ENCODE data around the gene UBR4. TPM values are rescaled to one million over a fixed set of nuclear protein-coding genes. Genes with fewer than 3 reads are reported as not detected.

The UBR4 gene
- total and polyA plus RNA-seq, 2 of the 8 experiments (the other 6 are each of a cell fraction or from before 2014, with no cell fraction given) = 139 to 152 TPM

DNA sequence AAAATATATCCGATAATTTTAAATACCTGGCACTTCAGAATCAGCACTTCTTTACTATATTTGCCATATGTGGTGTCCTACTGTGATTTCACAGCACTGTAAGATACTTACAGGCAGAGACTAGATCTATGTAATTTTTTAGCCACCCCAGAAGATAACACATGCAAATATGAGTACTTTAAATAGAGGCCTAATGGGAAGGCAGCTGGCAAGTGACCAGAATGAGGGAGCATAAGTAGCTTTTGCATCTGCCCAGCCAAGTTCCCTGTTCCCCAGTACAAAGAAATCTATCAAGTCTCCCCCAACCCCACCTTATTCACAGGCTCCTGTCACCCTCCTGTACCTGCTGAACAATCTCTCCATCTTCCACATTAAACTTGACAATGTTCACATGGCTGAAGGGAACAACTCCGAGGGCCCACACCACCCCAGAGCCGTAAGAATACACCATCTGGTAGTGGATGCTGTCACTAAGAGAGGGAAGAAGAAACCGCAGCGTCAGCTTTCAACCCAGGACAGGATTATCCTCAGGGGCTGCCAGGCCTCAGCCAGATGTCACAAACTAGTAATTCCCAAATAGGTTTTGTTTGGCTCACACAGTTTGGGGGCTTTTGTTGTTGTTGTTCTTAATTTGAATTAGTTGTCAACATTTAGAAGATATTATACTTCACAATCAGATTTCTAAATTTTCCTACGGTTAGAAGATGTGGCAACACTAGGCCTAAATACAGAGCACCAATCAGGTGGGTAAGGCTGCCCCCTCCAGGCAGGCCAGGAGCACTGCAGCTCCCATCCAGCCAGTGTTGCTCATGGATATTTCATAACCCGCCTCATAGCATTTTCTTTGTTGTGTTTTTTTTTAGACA, 30.8 kb upstream of the UBR4 start:
- H2BK20ac ChIP-seq (ENCODE audit: low read length) = no peak overlapping the region
- POLR2A ChIA-PET (ENCODE audit: partially characterized antibody) = interaction anchor here (1.3 to 2.3 kb wide), 2 partner anchors 11 to 30 kb away, joined by 5 to 14 read pairs; partner anchors contain the start of genes EMC1 and MRTO4

More for the DNA sequence above, 30.8 kb upstream of the UBR4 start:
- no peak overlapping the region for H2BK5ac ChIP-seq (ENCODE audit: low read depth, low read length)
- FAIRE-seq (no peak), DNase-seq (ENCODE audit: low read depth in 1 of 2, low spot score in 2 of 2) (peak in 1 of 2 experiments; percentile 67)
- no peaks in the 10 kb centered on the region for H3K27me3 ChIP-seq (replicated peaks in 1 of 4; ENCODE audit: control insufficient read depth in 3 of 4, extremely low read depth in 1 of 4, insufficient read depth in 3 of 4, low read length in 3 of 4)
- H4K91ac ChIP-seq (replicated peaks; ENCODE audit: insufficient read length, low read length) = no peak overlapping the region
- no peaks in the 10 kb centered on the region for H3K9me3 ChIP-seq (ENCODE audit: insufficient read depth in 2 of 2, low read depth in 1 of 2, low read length in 1 of 2)
- H3K23me2 ChIP-seq (ENCODE audit: low read depth, low read length) = no peaks in the 10 kb centered on the region
- H3K4me2 ChIP-seq (ENCODE audit: insufficient read depth in 1 of 2, low read depth in 2 of 2, low read length in 2 of 2) = no peak overlapping the region
- no peak overlapping the region for H3K9ac ChIP-seq (replicated peaks in 1 of 4; ENCODE audit: extremely low read depth in 1 of 4, low read depth in 3 of 4, low read length in 3 of 4)
- H2BK15ac ChIP-seq (ENCODE audit: low read length) = no peak overlapping the region
- no peaks in the 10 kb centered on the region for H3K79me2 ChIP-seq (ENCODE audit: control insufficient read depth in 1 of 2, insufficient read depth in 2 of 2, low read length in 2 of 2)
- no peak overlapping the region for H3K27ac ChIP-seq (ENCODE audit: low read depth, low read length)
- no peak overlapping the region for H3K23ac ChIP-seq (ENCODE audit: insufficient read length)
- no peak overlapping the region for H3K4ac ChIP-seq (replicated peaks; ENCODE audit: insufficient read length, low read depth, low read length)
- peak; percentile 78 for TF ChIP-seq CEBPB (IDR thresholded peaks at IDR 0.05; ENCODE audit: low read depth, low read length)
- TF ChIP-seq CHD1 (IDR thresholded peaks at IDR 0.05; ENCODE audit: low read depth, low read length) = no peak
- TF ChIP-seq CTCF (IDR thresholded peaks at IDR 0.05; ENCODE audit: control extremely low read depth in 1 of 3, insufficient read depth in 1 of 3, low read depth in 1 of 3, low read length in 3 of 3) = peak; percentile 48 to 84 (median 78); a peak in 3 of 4 replicates
- peak; percentile 35 to 52 for TF ChIP-seq RAD21 (IDR thresholded peaks at IDR 0.05 in 1 of 2, conservative IDR thresholded peaks at IDR 0.05 in 1 of 2; ENCODE audit: low read depth in 2 of 2, low read length in 2 of 2)
- TF ChIP-seq CHD2 (IDR thresholded peaks at IDR 0.05; ENCODE audit: low read length) = no peak
- no peak for TF ChIP-seq POLR2AphosphoS5 (IDR thresholded peaks at IDR 0.05; ENCODE audit: low read depth, low read length)
- no peak for TF ChIP-seq SIN3A (conservative IDR thresholded peaks at IDR 0.05 in 1 of 2, IDR thresholded peaks at IDR 0.05 in 1 of 2; ENCODE audit: low read depth in 1 of 2, low read length in 2 of 2)
- H3K4me1 ChIP-seq (replicated peaks in 1 of 4; ENCODE audit: control insufficient read depth in 3 of 4, insufficient read depth in 4 of 4, low read length in 3 of 4) = no peaks in the 10 kb centered on the region
- WGBS, 2 experiments (ENCODE audit: extremely low coverage in 1 of 2, insufficient coverage in 1 of 2, insufficient read length in 1 of 2, insufficient replicate concordance in 2 of 2, low coverage in 1 of 2, low lambda C conversion rate in 2 of 2, missing lambda C conversion rate in 1 of 2) = 92% methylated on average over 7 of the region's 7 CpGs; no CpG with 5 or more reads in 1 of the 2 experiments
- CTCF ChIA-PET (ENCODE audit: partially characterized antibody) = interaction anchor here (0.6 to 4.3 kb wide), 23 partner anchors 8 to 679 kb away, joined by 3 to 40 read pairs (median 3); partner anchors contain the start of genes EMC1 and MRTO4
- no peak overlapping the region for H4K5ac ChIP-seq (ENCODE audit: insufficient read length, low read depth, low read length)
- no peak overlapping the region for H3K56ac ChIP-seq (replicated peaks; ENCODE audit: insufficient read length, low read depth, low read length)
- H2AK5ac ChIP-seq (ENCODE audit: low read depth, low read length) = no peak overlapping the region
- H4K8ac ChIP-seq (ENCODE audit: extremely low read depth, insufficient read depth, low read length) = no peak overlapping the region
- H2BK12ac ChIP-seq (ENCODE audit: low read depth, low read length) = no peak overlapping the region
- no peak overlapping the region for H2BK120ac ChIP-seq (replicated peaks; ENCODE audit: low read depth, low read length)
- H2AFZ ChIP-seq (ENCODE audit: low read length) = no peak overlapping the region
- H3K14ac ChIP-seq (ENCODE audit: insufficient read length) = no peak overlapping the region
- H3K79me1 ChIP-seq (ENCODE audit: low read depth, low read length) = no peaks in the 10 kb centered on the region
- H4K20me1 ChIP-seq (replicated peaks in 1 of 2; ENCODE audit: control insufficient read depth in 1 of 2, insufficient read depth in 2 of 2, low read length in 2 of 2) = peaks cover 2 to 3% of the 10 kb centered on the region in 2 experiments
- H3K4me3 ChIP-seq (ENCODE audit: extremely low read depth in 1 of 4, insufficient read depth in 2 of 4, low read depth in 3 of 4, low read length in 4 of 4) = no peak overlapping the region
- no peak overlapping the region for H3K18ac ChIP-seq (ENCODE audit: extremely low read depth, low read length)
- peaks cover 53 to 75% (median 68%) of the 10 kb centered on the region in 4 experiments for H3K36me3 ChIP-seq (ENCODE audit: control insufficient read depth in 2 of 4, insufficient read depth in 4 of 4, low read length in 3 of 4)
